Measurements from ENCODE around the gene TTC38.

TTC38 gene

GRCh38 chr22:46278656-46279645 is 11.1 kb downstream of the TTC38 start:
- no peak for DNase-seq (ENCODE audit: low read depth)

- DNase-seq (ENCODE audit: low read depth) = no peak
These were observed 12.4 kb downstream of the TTC38 start for GRCh38 chr22:46280063-46280817.

GRCh38 chr22:46280999-46281623 is 13.3 kb downstream of the TTC38 start:
- no peak for DNase-seq (ENCODE audit: low read depth)

GRCh38 chr22:46281866-46282678 is 14.3 kb downstream of the TTC38 start:
- DNase-seq (ENCODE audit: low read depth) = no peak

- DNase-seq (ENCODE audit: low read depth) = no peak
These were observed 18.2 kb downstream of the TTC38 start for GRCh38 chr22:46286006-46286405.

GRCh38 chr22:46286941-46287872 is 19.4 kb downstream of the TTC38 start:
- no peak for DNase-seq (ENCODE audit: low read depth)

GRCh38 chr22:46287873-46288751 is 20.3 kb downstream of the TTC38 start:
- no peak for DNase-seq (ENCODE audit: low read depth)

GRCh38 chr22:46288846-46289243 is 21.0 kb downstream of the TTC38 start:
- DNase-seq (ENCODE audit: low read depth) = no peak

- no peak for DNase-seq (ENCODE audit: low read depth)
These were observed 21.6 kb downstream of the TTC38 start for GRCh38 chr22:46289244-46289891.

- DNase-seq (ENCODE audit: low read depth) = no peak
These were observed 22.5 kb downstream of the TTC38 start for GRCh38 chr22:46290121-46290842.

- DNase-seq (ENCODE audit: low read depth) = no peak
These were observed 23.3 kb downstream of the TTC38 start for GRCh38 chr22:46290843-46291785.

GRCh38 chr22:46292173-46292572 is 24.4 kb downstream of the TTC38 start:
- no peak for DNase-seq (ENCODE audit: low read depth)

GRCh38 chr22:46292732-46293131 is 24.9 kb downstream of the TTC38 start:
- DNase-seq (ENCODE audit: low read depth) = no peak

- no peak for DNase-seq (ENCODE audit: low read depth)
These were observed 25.9 kb downstream of the TTC38 start for GRCh38 chr22:46293577-46294260.

- DNase-seq (ENCODE audit: low read depth) = no peak
These were observed 27.0 kb downstream of the TTC38 start for GRCh38 chr22:46294784-46295183.

GRCh38 chr22:46295277-46295971 is 27.6 kb downstream of the TTC38 start:
- DNase-seq (ENCODE audit: low read depth) = no peak
